ACC112 (cell line): ENCODE measurements around the gene SIRPB2.

ENCODE experiments used
- H2AFZ ChIP-seq: fragments of 200-600 bp; sonication (generic); one replicate; pipeline ENCODE4 v1.6.0; 2017; ENCODE audit warnings: antibody characterized with exemption, low read length; ENCODE audit not compliant: unreplicated experiment
- H3K27ac ChIP-seq: fragments of 200-600 bp; sonication (generic); 2 replicates; pipeline ENCODE4 v1.5.1; 2014; ENCODE audit warnings: low read depth, mild to moderate bottlenecking, antibody characterized with exemption, low read length, moderate library complexity
- H3K27me3 ChIP-seq: fragments of 200-600 bp; sonication (generic); 2 replicates; pipeline ENCODE4 v1.6.1; 2014; ENCODE audit warnings: mild to moderate bottlenecking, antibody characterized with exemption, low read length, moderate library complexity, mixed read lengths; ENCODE audit not compliant: insufficient read depth
- H3K36me3 ChIP-seq: fragments of 200-600 bp; sonication (generic); 2 replicates; pipeline ENCODE4 v1.6.1; 2016; ENCODE audit warnings: mild to moderate bottlenecking, antibody characterized with exemption, low read length, moderate library complexity, mixed read lengths; ENCODE audit not compliant: insufficient read depth
- H3K4me1 ChIP-seq: fragments of 200-600 bp; sonication (generic); one replicate; pipeline ENCODE4 v1.6.1; 2016; ENCODE audit warnings: low read length, mixed read lengths; ENCODE audit not compliant: insufficient read depth, unreplicated experiment, control insufficient read depth
- H3K4me3 ChIP-seq: fragments of 200-600 bp; sonication (generic); 2 replicates; pipeline ENCODE4 v1.5.1; 2014; ENCODE audit warnings: mild to moderate bottlenecking, low read depth, low read length
- H3K79me2 ChIP-seq: fragments of 200-600 bp; sonication (generic); one replicate; pipeline ENCODE4 v1.6.0; 2016; ENCODE audit warnings: low read length; ENCODE audit not compliant: control insufficient read depth, unreplicated experiment, insufficient read depth

The SIRPB2 gene

DNA sequence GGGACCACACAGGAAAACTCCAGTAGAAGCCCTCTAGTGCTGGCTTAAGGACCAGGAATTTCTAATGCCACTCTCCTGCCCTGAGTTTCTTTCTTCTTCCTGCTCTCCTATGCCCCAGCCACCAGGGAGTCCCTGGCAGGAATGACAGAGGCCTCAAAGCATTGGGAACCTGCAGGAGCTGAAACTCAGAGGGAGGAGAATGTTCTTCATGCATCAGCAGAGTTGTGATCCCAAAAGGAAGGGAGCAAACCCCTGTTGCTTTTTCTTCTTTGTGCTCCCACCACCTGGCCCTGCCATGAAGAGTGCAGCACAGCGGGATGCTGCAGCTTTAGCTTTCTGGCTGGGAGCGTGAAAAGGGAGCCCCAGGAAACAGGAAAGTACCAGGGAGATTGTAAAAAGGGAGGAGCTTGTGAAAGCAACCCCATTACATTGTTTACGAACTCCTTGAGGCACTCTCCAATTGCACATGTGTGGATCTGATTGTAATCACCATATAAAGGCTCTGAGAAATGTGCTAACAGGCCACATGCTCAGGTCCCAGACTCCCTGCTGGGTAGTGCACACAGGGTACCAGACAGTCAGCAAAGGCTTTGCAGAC, 63.7 kb downstream of the SIRPB2 start:
- Histone ChIP-seq H3K4me3 (no peak overlapping the region), H2AFZ (no peak overlapping the region), H3K27me3 (no peaks in the 10 kb centered on the region), H3K79me2 (no peaks in the 10 kb centered on the region), H3K4me1 (peaks cover 7% of the 10 kb centered on the region), H3K36me3 (no peaks in the 10 kb centered on the region), H3K27ac (no peak overlapping the region)

- Histone ChIP-seq H3K27ac (no peak overlapping the region), H3K27me3 (no peaks in the 10 kb centered on the region), H2AFZ (no peak overlapping the region), H3K4me3 (no peak overlapping the region), H3K36me3 (no peaks in the 10 kb centered on the region), H3K79me2 (no peaks in the 10 kb centered on the region), H3K4me1 (peaks cover 7% of the 10 kb centered on the region)
These were observed 64.9 kb downstream of the SIRPB2 start for GRCh38 chr20:1426231-1426849.
